ENCODE data around the gene ITGAE.
"Not testable (repeated sequence)": the region's sequence is repeated elsewhere in the genome, so short reads cannot be mapped to it uniquely, and the experiment has no call there.

Gene ITGAE

DNA sequence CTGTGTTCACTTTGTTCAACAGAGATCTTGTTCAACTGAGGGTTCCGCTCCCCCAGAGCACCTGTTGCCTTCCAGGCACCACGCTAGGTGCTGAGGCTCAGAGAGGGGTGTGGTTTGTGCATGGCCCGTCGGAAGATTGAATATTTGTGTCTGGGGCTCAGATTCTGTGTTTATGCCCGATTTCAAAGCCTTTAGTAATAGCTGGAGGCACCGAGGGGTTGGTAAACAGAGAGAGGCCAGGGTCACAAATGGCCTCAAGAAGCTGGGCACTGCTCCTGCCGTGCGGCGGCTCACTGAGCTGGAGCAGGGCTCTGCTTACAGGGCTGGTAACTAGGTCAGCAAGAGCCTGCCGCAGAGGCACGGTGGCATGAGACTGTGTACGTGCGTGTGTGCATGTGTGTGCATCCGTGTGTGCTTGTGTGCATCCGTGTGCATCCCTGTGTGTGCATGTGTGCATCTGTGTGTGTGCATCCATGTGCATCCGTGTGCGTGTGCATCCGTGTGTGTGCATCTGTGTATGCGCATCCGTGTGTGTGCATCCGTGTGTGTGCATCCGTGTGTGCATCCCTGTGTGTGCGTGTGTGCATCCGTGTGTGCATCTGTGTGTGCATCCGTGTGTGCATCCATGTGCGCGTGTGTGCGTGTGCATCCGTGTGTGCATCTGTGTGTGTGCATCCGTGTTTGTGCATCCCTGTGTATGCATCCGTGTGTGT is 5.4 kb downstream of the ITGAE start:
- DNase-seq, result no peak

GRCh38 chr17:3794557-3795389 is 6.2 kb downstream of the ITGAE start:
- DNase-seq, result no peak

DNA sequence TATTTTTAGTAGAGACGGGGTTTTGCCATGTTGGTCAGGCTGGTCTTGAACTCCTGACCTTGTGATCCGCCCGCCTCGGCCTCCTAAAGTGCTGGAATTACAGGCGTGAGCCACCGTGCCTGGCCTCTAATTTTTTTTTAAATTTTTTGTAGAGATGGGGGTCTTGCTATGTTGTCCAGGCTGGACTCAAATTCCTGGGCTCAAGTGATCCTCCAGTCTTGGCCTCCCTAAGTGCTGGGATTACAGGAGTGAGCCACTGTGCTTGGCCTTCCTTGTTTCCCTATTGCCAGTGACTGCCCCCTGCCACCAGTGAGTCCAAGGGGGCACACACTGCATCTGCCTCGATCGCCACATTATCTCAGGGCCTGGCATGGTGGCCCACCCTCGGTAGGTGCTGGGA is 6.8 kb downstream of the ITGAE start:
- not testable (repeated sequence) for DNase-seq

DNA sequence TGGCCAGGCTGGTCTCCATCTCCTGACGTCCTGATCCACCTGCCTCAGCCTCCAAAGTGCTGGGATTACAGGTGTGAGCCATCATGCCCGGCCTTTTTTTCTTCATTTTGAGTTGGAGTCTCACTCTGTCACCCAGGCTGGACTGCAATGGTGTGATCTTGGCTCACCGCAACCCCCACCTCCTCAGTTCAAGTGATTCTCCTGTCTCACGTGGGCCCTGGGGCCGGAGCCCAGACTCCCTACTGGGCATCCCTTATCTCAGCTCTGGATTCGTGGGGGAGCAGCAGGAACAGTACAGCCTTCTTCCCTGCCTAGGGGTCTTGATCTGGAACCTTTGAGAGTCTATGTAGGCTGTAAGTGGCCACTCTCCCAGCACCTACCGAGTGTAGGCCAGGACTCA is 7.7 kb downstream of the ITGAE start:
- not testable (repeated sequence) for DNase-seq

DNA sequence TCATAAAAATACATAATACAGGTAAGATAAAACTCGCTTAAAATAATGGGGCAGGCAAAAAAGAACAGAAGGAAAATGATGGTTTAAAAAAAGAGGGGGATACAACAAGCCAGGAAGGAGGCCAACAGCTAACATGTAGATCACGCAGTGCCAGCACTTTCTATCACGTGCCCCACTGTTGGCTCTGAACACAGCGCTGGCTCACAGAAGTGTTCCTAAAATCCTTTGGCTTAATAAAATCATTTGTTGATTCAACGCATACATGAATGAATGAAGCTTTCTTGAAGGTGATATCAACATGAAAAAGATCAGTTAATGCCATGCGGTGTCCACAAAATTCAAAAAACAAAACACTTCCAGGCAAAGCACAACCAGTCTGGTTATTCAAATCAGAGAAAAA is 8.5 kb downstream of the ITGAE start:
- DNase-seq, result peak in 33 of 56 donors; percentile 10 to 67 (median 31)

GRCh38 chr17:3788200-3788599 is 12.8 kb downstream of the ITGAE start:
- no peak for DNase-seq

GRCh38 chr17:3785323-3785722 is 15.7 kb downstream of the ITGAE start:
- not testable (repeated sequence) for DNase-seq

DNA sequence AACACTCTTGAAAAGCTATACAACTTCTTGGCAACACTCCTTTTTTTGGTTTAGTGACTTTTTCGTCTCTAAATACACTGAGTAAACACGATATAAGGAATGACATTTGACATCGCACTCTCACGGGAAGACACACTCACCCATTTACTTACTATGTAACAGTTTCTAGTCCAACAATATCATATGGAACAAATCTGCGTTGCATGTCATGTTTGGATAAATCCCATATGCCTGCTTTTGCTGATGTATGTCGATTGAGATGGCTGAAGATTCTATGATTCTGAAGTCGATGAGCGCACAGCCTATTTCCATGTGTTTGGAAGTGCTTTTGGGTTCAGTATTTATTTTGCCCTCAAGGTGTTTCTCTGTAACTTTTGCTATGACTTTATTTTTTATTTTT is 18.2 kb downstream of the ITGAE start:
- DNase-seq, result no peak

GRCh38 chr17:3780986-3781385 is 20.0 kb downstream of the ITGAE start:
- no peak for DNase-seq

GRCh38 chr17:3777366-3778120 is 23.4 kb downstream of the ITGAE start:
- no peak for DNase-seq

GRCh38 chr17:3773966-3774365 is 27.0 kb downstream of the ITGAE start:
- DNase-seq, result no peak

- no peak for DNase-seq
Measured at GRCh38 chr17:3773511-3773910, 27.5 kb downstream of the ITGAE start.

DNA sequence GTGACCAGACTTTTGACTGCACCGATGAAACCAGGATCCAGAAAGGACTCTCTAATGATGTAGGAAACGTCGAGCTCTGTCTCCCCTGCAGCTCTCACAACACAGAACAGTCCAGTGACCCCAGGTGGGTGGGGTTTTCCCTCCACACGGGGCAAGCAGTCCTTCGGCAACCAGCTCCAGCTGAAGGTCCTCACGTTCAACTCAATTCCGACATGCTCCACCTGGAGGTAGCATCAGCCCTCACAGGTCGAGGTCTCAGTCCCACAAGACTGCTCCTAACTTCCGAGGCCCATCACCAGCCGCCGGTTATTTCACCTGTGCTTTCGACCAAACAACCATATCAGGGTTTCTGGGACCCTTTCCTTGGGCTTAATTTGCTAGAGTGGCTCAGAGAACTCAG is 28.2 kb downstream of the ITGAE start:
- no peak for DNase-seq

DNA sequence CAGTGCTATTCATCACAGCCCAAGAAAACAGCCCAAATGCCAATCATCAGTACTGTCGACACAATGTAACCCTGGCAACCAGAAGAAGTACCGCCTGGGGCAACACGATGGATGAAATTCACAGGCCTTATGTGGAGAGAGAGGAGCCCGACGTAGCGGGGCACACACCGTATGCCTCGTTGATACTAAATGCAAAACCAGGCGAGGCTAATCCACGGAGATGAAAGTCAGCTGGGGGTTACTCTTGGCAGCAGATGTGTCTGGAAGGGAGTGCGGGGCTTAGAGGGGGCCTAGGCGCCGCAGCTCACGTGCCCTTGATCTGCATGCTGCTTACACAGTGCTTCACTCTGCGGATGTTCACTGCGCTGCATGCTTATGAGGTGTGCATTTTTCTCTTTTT is 29.8 kb downstream of the ITGAE start:
- no peak for DNase-seq

GRCh38 chr17:3770466-3770865 is 30.5 kb downstream of the ITGAE start:
- no peak for DNase-seq

- no peak for DNase-seq
Measured at GRCh38 chr17:3768769-3769168, 32.2 kb downstream of the ITGAE start.

DNA sequence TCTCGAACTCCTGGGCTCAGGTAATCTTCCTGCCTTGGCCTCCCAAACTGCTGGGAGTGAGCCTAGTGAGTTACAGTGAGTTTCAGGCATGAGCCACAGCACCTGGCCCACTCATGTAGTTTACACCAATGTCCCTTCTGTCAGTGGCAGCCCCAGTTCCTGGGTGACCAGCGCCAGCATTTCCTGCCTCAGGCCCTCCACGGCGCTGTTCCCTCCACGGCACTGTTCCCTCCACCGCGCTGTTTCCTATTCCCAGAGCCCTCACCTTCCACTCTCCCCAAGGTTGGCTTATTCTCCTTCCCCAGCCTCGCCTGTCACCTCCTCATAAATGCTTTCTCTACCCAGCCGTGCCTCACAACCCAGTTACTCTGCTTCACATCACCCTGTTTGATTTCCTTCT is 32.6 kb downstream of the ITGAE start:
- no peak for DNase-seq

DNA sequence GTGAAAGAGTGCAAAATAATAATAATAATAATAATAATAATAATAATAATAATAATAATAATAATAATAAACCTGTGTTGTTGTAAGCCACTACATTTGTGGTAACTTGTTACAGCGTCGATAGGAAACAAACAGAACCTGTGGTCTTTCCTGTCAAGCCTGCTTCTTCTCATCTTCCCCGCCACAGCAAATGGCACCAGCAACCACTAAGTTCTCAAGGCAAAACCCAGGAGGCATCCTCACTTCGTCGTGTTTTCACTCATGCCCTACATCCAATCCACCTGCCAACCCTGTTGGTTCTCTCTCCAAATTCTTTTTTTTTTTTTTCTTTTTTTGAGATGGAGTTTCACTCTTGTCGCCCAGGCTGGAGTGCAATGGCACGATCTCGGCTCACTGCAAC is 34.2 kb downstream of the ITGAE start:
- no peak for DNase-seq

DNA sequence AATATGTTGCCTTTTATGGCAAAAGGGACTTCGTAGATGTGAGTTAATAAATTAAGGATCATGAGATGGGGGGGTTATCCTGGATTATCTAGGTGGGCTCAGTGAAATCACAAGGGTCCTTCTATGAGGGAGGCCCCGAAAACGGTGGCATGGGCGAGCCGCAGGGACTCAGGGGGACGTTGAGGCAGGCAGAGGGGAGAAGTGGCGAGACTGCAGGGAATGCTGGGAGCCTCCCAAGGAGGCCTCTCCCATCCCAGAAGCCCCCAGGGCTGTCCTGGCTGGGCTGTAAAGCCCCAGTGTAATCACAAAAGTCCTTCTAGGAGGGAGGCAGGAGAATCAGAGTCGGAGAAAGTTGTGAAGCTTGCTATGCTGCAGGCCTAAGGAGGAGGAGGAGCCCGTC is 35.0 kb downstream of the ITGAE start:
- no peak for DNase-seq

- DNase-seq, result no peak
Measured at GRCh38 chr17:3763777-3764170, 37.2 kb downstream of the ITGAE start.

- no peak for DNase-seq
Measured at GRCh38 chr17:3762922-3763776, 37.8 kb downstream of the ITGAE start.
